HepG2 (cell line): ENCODE results near the gene TBC1D5. TPM values are rescaled to one million over a fixed set of nuclear protein-coding genes. Genes with fewer than 3 reads are reported as not detected.
A peak's percentile ranks its signal among the peaks of the same experiment; 100 is the strongest.

ENCODE experiments used
- ATAC-seq: fragments of 200-7000 bp; cut with Tn5 transposase; 3 replicates; pipeline ENCODE4 v1.9.1; 2020; ENCODE audit warnings: mild to moderate bottlenecking, moderate library complexity
- BruUV-seq: library from RNA; stranded (reverse); fragments of 400-500 nt; replicated peaks from 2 replicates; lab custom pipeline; 2021; lab: Mats Ljungman, UMichigan
- CTCF ChIA-PET: fragments of 300-600 bp; formaldehyde crosslinking; extraction: SDS; loops from one replicate; lab custom pipeline; 2021; ENCODE audit warnings: low total read pairs, inconsistent platforms, low intra/inter-chr PET ratio; lab: Yijun Ruan, JAX
- POLR2A ChIA-PET: fragments of 350-600 bp; sonication (Branson Sonifier 250); formaldehyde crosslinking; loops from one replicate; lab custom pipeline; 2020; ENCODE audit warnings: antibody characterized with exemption, inconsistent platforms; lab: Yijun Ruan, JAX
- DNase-seq: peaks from one replicate; pipeline ENCODE4 v3.0.0-alpha.2; 2015; ENCODE audit warnings: low spot score
- FAIRE-seq: peaks from 3 replicates; lab custom pipeline; 2011; peaks lifted over from hg19 to GRCh38; lab: Jason Lieb, UNC
- H2AFZ ChIP-seq: one replicate; pipeline ENCODE4 v1.6.1; 2011; ENCODE audit warnings: low read length, inconsistent platforms
- H3K27ac ChIP-seq: fragments of 300-600 bp; 3 replicates; pipeline ENCODE4 v1.8.0; 2011; ENCODE audit warnings: mixed run types, mild to moderate bottlenecking, mixed read lengths, low read length, inconsistent platforms; ENCODE audit not compliant: insufficient read depth; ENCODE audit errors: extremely low read length
- H3K27me3 ChIP-seq, 2 experiments: fragments of 200-600 bp in 1 of 2; 2 replicates in 1 of 2; 3 replicates in 1 of 2; pipeline versions ENCODE4 v1.6.0 to v1.8.0; 2011; ENCODE audit warnings: low read length in 2 of 2, mild to moderate bottlenecking in 2 of 2, moderate library complexity in 2 of 2, inconsistent platforms in 1 of 2; ENCODE audit not compliant: insufficient read depth in 2 of 2, control insufficient read depth in 1 of 2
- H3K36me3 ChIP-seq, 2 experiments: fragments of 200-600 bp in 1 of 2; replicated peaks in 1 of 2; 2 replicates in 1 of 2; 3 replicates in 1 of 2; pipeline versions ENCODE4 v1.5.1 to v1.8.0; 2011; ENCODE audit warnings: low read length in 2 of 2, inconsistent platforms in 1 of 2; ENCODE audit not compliant: insufficient read depth in 2 of 2, control insufficient read depth in 1 of 2
- H3K4me1 ChIP-seq: 2 replicates; pipeline ENCODE4 v1.5.1; 2012; ENCODE audit warnings: low read length, inconsistent platforms; ENCODE audit not compliant: insufficient read depth
- H3K4me2 ChIP-seq: 2 replicates; pipeline ENCODE4 v1.6.0; 2011; ENCODE audit warnings: low read depth, low read length, inconsistent platforms
- H3K4me3 ChIP-seq, 3 experiments: fragments of 200-600 bp in 1 of 3; sonication (generic), shearing (Covaris generic) in 1 of 3; replicated peaks in 1 of 3; 2 replicates each; pipeline ENCODE4 v1.5.1; 2011 to 2016; ENCODE audit warnings: low read length in 3 of 3, inconsistent platforms in 2 of 3, low read depth in 2 of 3, mild to moderate bottlenecking in 2 of 3, control low read depth in 1 of 3, mixed read lengths in 1 of 3; ENCODE audit not compliant: insufficient read depth in 1 of 3
- H3K79me2 ChIP-seq: one replicate; pipeline ENCODE4 v1.6.1; 2011; ENCODE audit warnings: low read length, inconsistent platforms; ENCODE audit not compliant: insufficient read depth
- H3K9ac ChIP-seq: 2 replicates; pipeline ENCODE4 v1.6.0; 2011; ENCODE audit warnings: mild to moderate bottlenecking, low read depth, low read length, inconsistent platforms; ENCODE audit not compliant: insufficient read depth
- H3K9me3 ChIP-seq: 2 replicates; pipeline ENCODE4 v1.5.1; 2012; ENCODE audit warnings: mild to moderate bottlenecking, low read length
- H4K20me1 ChIP-seq: 2 replicates; pipeline ENCODE4 v1.6.0; 2011; ENCODE audit warnings: inconsistent platforms, mild to moderate bottlenecking, low read length, moderate library complexity; ENCODE audit not compliant: insufficient read depth
- ARID3A ChIP-seq: IDR thresholded peaks from 2 replicates; pipeline ENCODE4 v1.6.1; 2012; ENCODE audit warnings: low read depth, low read length, improper control_type of control experiment
- CBFB ChIP-seq: sonication (generic); formaldehyde crosslinking; IDR thresholded peaks from 2 replicates; pipeline ENCODE4 v1.4.0; 2020; ENCODE audit warnings: missing genetic modification reagents
- FIP1L1 ChIP-seq: fragments of 200-400 bp; formaldehyde crosslinking; IDR thresholded peaks from 2 replicates; pipeline ENCODE4 v1.6.1; 2018; ENCODE audit warnings: low read depth, mild to moderate bottlenecking, low read length, moderate library complexity, borderline replicate concordance; ENCODE audit not compliant: insufficient read depth
- FOSL2 ChIP-seq: sonication (generic); formaldehyde crosslinking; IDR thresholded peaks from 2 replicates; pipeline ENCODE4 v1.4.0; 2020; ENCODE audit warnings: missing genetic modification reagents
- FOXA3 ChIP-seq: IDR thresholded peaks from 2 replicates; pipeline ENCODE4 v1.6.1; 2016; ENCODE audit warnings: missing genetic modification reagents, missing compliant biosample characterization
- FOXP1 ChIP-seq, 2 experiments: fragments of 450-650 bp in 1 of 2; IDR thresholded peaks; 2 replicates each; pipeline ENCODE4 v1.6.1; 2017 to 2018; ENCODE audit warnings: antibody characterized with exemption in 1 of 2
- MAFF ChIP-seq: IDR thresholded peaks from 2 replicates; pipeline ENCODE4 v1.6.1; 2011; ENCODE audit warnings: low read depth, low read length, improper control_type of control experiment
- MAFK ChIP-seq, 2 experiments: IDR thresholded peaks in 1 of 2; conservative IDR thresholded peaks in 1 of 2; 2 replicates each; pipeline ENCODE4 v1.6.1; 2011; ENCODE audit warnings: improper control_type of control experiment in 2 of 2, low read length in 2 of 2
- PHF20 ChIP-seq: sonication (generic); formaldehyde crosslinking; IDR thresholded peaks from 2 replicates; pipeline ENCODE4 v1.5.0; 2020; ENCODE audit warnings: mild to moderate bottlenecking, missing genetic modification reagents
- SIN3B ChIP-seq: fragments of 150-350 bp; IDR thresholded peaks from 2 replicates; pipeline ENCODE4 v1.6.1; 2014; ENCODE audit warnings: low read length
- SRSF1 ChIP-seq: fragments of 200-400 bp; formaldehyde crosslinking; optimal IDR thresholded peaks from 2 replicates; pipeline ENCODE3; 2017; ENCODE audit warnings: mild to moderate bottlenecking, low read depth, low read length, moderate library complexity
- TCF7 ChIP-seq: sonication (generic); IDR thresholded peaks from 2 replicates; pipeline ENCODE4 v1.6.1; 2016; ENCODE audit warnings: antibody characterized with exemption, low read depth
- ZFP90 ChIP-seq: sonication (generic); formaldehyde crosslinking; IDR thresholded peaks from 2 replicates; pipeline ENCODE4 v1.8.0; 2022; ENCODE audit warnings: missing genetic modification reagents, mild to moderate bottlenecking, inconsistent platforms, borderline replicate concordance
- ZNF296 ChIP-seq: sonication (generic); formaldehyde crosslinking; conservative IDR thresholded peaks from 2 replicates; pipeline ENCODE4 v1.5.0; 2020; ENCODE audit warnings: mild to moderate bottlenecking, missing genetic modification reagents
- ZNF317 ChIP-seq: sonication (generic); formaldehyde crosslinking; IDR thresholded peaks from 2 replicates; pipeline ENCODE4 v1.5.0; 2020; ENCODE audit warnings: mild to moderate bottlenecking, missing genetic modification reagents
- ZNF432 ChIP-seq: sonication (generic); formaldehyde crosslinking; IDR thresholded peaks from 2 replicates; pipeline ENCODE4 v1.5.0; 2020; ENCODE audit warnings: missing genetic modification reagents, mild to moderate bottlenecking, borderline replicate concordance
- ZNF562 ChIP-seq: sonication (generic); formaldehyde crosslinking; IDR thresholded peaks from 2 replicates; pipeline ENCODE4 v1.8.0; 2022; ENCODE audit warnings: missing genetic modification reagents, borderline replicate concordance
- WGBS: methylation state at CpG from one replicate; pipeline ENCODE4 v1.1.6; 2017; ENCODE audit warnings: low lambda C conversion rate; 5-methylcytosine and 5-hydroxymethylcytosine counted together
- in situ Hi-C: cut with HindIII; loops from 2 replicates; pipeline ENCODE4 v1.10.0; 2017; ENCODE audit warnings: low pct_unique_long_range_greater_than_20kb; ENCODE audit not compliant: extremely low pct_ligation_motif_present
- intact Hi-C: fragments of 100-400 bp; cut with micrococcal nuclease; formaldehyde crosslinking; loops from one replicate; pipeline ENCODE4 v1.10.0; 2022; ENCODE audit not compliant: unreplicated experiment
- polyA plus RNA-seq, 8 experiments: library from polyadenylated mRNA; depleted of rRNA in 3 of 8; stranded (reverse) in 7 of 8; unstranded in 1 of 8; fragments of >200 nt; fragmentation: Illumina TruSeq in 4 of 8; extraction: Trizol in 4 of 8; gene quantifications; 2 replicates each; pipeline versions ENCODE4 v1.2.1 to v1.2.3, GENCODE V29; 2011 to 2016; ENCODE audit warnings: low read depth in 4 of 8, missing spikeins in 1 of 8, mixed read lengths in 1 of 8; ENCODE audit not compliant: insufficient read depth in 1 of 8
- total RNA-seq, 5 experiments: library from RNA; depleted of rRNA; stranded (reverse); fragments of >200 nt; fragmentation: Illumina TruSeq; extraction: Trizol; gene quantifications; 2 replicates each; pipeline ENCODE4 v1.2.3, GENCODE V29; 2016; ENCODE audit warnings: low read depth in 1 of 5

Gene TBC1D5
- total and polyA plus RNA-seq, 2 of the 13 experiments (the other 11 are each of a cell fraction or from before 2014, with no cell fraction given) = 19.2 to 33.3 TPM

DNA sequence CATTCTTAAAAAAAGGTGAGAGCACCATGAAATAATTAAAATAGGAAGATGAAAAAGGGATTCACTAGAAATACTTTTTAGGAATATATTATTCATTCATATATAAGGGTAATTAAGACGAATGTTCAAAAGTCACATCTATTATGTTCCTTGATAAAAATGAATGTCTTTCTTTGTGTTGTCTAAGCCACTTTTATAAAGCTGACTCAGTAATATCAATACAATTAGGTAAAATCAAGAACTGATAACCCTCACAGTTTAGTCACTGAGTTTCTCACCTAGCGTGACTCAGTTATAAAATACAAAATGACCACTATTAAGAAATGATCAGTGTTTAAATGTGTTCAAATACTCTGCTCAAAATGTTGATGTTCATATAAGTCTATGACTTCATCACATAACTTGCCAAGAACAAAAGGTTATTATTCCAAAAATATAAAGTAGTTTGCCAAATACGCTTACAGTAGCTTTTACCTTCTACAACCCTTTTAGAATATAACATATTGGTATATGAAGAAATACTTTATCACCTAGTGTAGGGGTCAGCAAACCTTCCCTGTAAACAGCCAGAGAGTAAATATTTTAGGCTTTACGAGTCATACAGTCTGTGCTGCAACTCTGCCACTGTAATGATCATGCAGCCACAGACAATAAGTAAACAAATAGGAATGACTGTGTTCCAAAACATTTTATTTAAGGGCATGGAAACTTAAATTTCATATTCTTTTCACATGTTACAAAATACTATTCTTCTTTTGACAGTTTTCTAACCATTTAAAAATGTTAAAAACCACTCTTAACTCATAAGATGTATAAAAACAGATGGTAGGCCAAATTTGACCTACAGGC lies 369.8 kb downstream of the TBC1D5 start:
- ATAC-seq (peak; percentile 41; the same call in 1 of the 3 replicates), DNase-seq (peak; percentile 3), FAIRE-seq (no peak)
- ChIA-PET POLR2A (no interaction called here), CTCF (no interaction called here)
- H3K36me3 ChIP-seq = peaks cover 4 to 20% of the 10 kb centered on the region in 2 experiments; a peak in 4 of 5 replicates
- H4K20me1 ChIP-seq = no peaks in the 10 kb centered on the region
- no peak overlapping the region for H3K9ac ChIP-seq
- in situ Hi-C loops = no loop called here
- H3K9me3 ChIP-seq = no peaks in the 10 kb centered on the region
- intact Hi-C loops = no loop called here
- H3K27me3 ChIP-seq = no peaks in the 10 kb centered on the region
- no TSS peak for BruUV-seq
- no peak overlapping the region for H3K4me3 ChIP-seq
- no peaks in the 10 kb centered on the region for H3K4me1 ChIP-seq
- no peak overlapping the region for H2AFZ ChIP-seq
- H3K4me2 ChIP-seq = no peak overlapping the region
- TF ChIP-seq ZNF562 (CRISPR knock-in tag) = no peak
- no peak for TF ChIP-seq ZNF296 (CRISPR knock-in tag)
- TF ChIP-seq ZNF317 = no peak
- no peak for TF ChIP-seq ZNF432 (CRISPR knock-in tag)
- TF ChIP-seq TCF7 = no peak
- TF ChIP-seq MAFF = peak; percentile 40
- TF ChIP-seq MAFK (conservative IDR thresholded peaks at IDR 0.05 in 1 of 2, IDR thresholded peaks at IDR 0.05 in 1 of 2; ENCODE audit: low read length in 2 of 2) = peak in 1 of 2 experiments; percentile 62; a peak in 2 of 4 replicates
- TF ChIP-seq FOXA3 (CRISPR knock-in tag) = peak; percentile 9; the same call in 1 of the 2 replicates
- 0 out of 2 replicates have a peak, but pooled peaks have one; percentile 16 for TF ChIP-seq ARID3A
- no peak for TF ChIP-seq PHF20 (CRISPR knock-in tag)
- TF ChIP-seq SRSF1 = no peak
- no peak for TF ChIP-seq CBFB (CRISPR knock-in tag)
- TF ChIP-seq FOXP1 (IDR thresholded peaks at IDR 0.05) = 0 out of 2 replicates have a peak, but pooled peaks have one; percentile 7
- TF ChIP-seq FOXP1 (CRISPR knock-in tag; IDR thresholded peaks at IDR 0.05) = peak; percentile 48
- TF ChIP-seq FIP1L1 = no peak
- no peak for TF ChIP-seq ZFP90 (CRISPR knock-in tag)
- no peak for TF ChIP-seq SIN3B
- TF ChIP-seq FOSL2 (CRISPR knock-in tag) = peak; percentile 61; the same call in 1 of the 2 replicates
- H3K27ac ChIP-seq = no peak overlapping the region
- WGBS = 91% methylated on average over 4 of the region's 4 CpGs
- H3K79me2 ChIP-seq = no peaks in the 10 kb centered on the region
